ENCODE measurements around the gene SERINC2.
"Not testable (repeated sequence)": the region's sequence is repeated elsewhere in the genome, so short reads cannot be mapped to it uniquely, and the experiment has no call there.

The SERINC2 gene

DNA sequence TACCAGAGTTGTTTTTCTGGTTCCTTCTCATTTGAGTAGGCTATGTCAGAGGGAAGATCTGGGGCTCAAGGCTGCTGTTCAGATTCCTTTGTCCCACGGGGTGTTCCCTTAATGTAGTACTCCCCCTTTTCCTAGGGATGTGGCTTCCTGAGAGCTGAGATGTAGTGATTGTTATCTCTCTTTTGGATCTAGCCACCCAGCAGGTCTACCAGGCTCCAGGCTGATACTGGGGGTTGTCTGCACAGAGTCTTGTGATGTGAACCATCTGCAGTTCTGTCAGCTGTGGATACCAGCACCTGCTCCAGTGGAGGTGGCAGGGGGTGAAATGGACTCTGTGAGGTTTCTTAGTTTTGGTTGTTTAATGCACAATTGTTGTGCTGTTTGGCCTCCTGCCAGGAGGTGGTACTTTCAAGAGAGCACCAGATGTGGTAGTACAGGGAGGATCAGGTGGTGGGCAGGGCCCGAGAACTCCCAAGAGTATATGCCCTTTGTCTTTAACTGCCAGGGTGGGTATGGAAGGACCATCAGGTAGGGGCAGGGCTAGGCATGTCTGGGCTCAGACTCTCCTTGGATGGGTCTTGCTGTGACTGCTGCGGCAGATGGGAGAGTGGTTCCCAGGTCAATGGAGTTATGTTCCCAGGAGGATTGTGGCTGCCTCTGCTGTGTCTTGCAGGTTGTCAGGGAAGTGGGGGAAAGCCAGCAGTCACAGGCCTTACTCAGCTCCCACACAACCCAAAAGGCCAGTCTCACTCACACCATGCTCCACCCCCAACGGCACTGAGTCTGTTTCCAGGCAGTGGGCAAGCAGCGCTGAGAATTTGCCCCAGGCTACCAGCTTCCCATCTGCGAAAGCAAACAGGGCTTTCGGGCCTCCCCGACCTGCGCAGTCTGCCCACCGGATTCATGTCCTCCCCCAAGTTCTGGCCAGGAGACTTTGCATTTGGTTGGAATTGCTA, 64.2 kb downstream of the SERINC2 start:
- TF ChIP-seq CTCF (IDR thresholded peaks at IDR 0.05; ENCODE audit: low read depth, low read length): no peak

GRCh38 chr1:31478167-31478566, 65.2 kb downstream of the SERINC2 start:
- no peak for TF ChIP-seq CTCF (IDR thresholded peaks at IDR 0.05; ENCODE audit: low read depth, low read length)
- DNase-seq (ENCODE audit: extremely low read depth, low read depth): no peak

More for the DNA sequence above, 64.2 kb downstream of the SERINC2 start:
- DNase-seq (ENCODE audit: extremely low read depth, low read depth): no peak

DNA sequence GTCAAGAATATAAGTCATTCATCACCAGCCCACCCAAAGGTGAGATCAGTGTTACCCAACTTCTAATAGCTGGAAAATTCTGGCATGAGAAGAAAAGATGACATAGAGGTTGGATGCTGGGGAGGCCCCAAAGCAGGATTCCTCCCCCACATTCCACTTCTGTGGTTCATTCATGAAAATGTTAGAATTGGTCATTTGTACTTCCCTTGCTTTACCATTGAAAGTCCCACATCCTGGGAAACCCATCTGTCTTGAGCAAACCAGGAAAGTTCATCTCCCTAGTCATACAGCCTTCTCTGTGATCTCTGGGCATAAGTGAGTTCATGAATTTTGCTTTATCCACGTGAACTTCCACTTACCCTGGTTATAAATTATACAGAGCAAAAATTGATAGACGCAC, 66.8 kb downstream of the SERINC2 start:
- no peak for TF ChIP-seq CTCF (IDR thresholded peaks at IDR 0.05; ENCODE audit: low read depth, low read length)
- no peak for DNase-seq (ENCODE audit: extremely low read depth, low read depth)

GRCh38 chr1:31480426-31480825, 67.4 kb downstream of the SERINC2 start:
- DNase-seq (ENCODE audit: extremely low read depth, low read depth): not testable (repeated sequence)

GRCh38 chr1:31482482-31483011, 69.5 kb downstream of the SERINC2 start:
- no peak for TF ChIP-seq CTCF (IDR thresholded peaks at IDR 0.05; ENCODE audit: low read depth, low read length)
- DNase-seq (ENCODE audit: extremely low read depth, low read depth): no peak

DNA sequence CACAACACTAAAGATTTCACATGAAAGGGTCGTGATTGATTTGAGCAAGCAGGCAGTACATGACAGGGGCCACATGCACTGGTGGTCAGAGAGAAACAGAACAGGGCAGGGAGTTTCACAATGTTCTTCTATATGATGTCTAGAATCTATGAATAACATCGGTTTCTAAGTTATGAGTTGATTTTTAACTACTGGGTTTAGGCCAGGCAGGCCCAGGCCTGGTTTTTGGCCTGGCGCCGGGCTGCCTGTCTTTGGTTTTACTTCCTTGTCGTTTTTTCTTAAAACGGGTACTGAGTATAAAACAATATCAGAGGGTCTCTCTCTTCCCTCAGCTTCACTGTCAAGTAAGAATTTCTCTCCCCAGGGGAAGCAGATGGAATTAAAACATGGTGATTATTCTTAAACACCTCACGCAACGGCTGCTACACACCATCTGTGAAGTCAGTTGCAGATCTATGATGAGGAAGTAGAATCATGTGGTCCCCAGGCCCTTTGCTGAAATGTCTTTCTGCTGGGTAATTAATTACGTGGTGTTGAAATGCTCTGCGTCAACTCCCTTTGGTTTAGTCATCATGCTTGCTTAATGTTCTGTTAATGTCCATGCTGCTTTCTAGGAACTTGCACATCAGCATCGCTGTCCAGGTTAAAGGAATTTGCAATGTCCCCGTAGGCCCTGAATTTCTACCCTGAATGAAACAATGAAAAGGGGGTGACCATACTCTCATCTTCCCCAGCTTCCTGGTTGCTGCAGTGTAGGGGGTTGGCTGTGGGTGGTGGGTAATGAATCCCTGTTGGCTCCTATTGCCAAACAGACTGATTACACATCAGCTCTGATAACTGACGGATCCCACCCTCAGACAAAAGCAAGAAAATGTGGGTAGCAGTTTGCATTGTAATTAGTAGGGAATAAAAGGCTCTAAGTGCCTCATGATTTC, 70.3 kb downstream of the SERINC2 start:
- no peak for TF ChIP-seq CTCF (IDR thresholded peaks at IDR 0.05; ENCODE audit: low read depth, low read length)
- DNase-seq (ENCODE audit: extremely low read depth, low read depth): peak; percentile 51
